ENCODE measurements around the gene SELENOF. TPM values are rescaled to one million over a fixed set of nuclear protein-coding genes. Genes with fewer than 3 reads are reported as not detected.

The SELENOF gene
- total and polyA plus RNA-seq, 2 of the 4 experiments (the other 2 are of a cell fraction) = 60.0 to 153 TPM

GRCh38 chr1:86951430-86951829 lies 37.5 kb upstream of the SELENOF start:
- BruUV-seq (replicated peaks) = no TSS peak
- no peaks in the 10 kb centered on the region; the same call in 1 of the 2 replicates for H3K9me1 ChIP-seq (ENCODE audit: insufficient read depth, low read length)
- H4K91ac ChIP-seq (ENCODE audit: insufficient read depth, low read depth, low read length) = no peak overlapping the region
- intact Hi-C loops (cut with micrococcal nuclease) (loop anchor here (5.0 kb wide), 1 partner anchor 39 kb away; the partner anchor contains the start of genes HS2ST1 and SELENOF), dilution Hi-C loops (cut with HindIII; ENCODE audit: low sequenced_read_pairs, unreplicated experiment) (no loop called here), in situ Hi-C loops (cut with MboI; ENCODE audit: low sequenced_read_pairs) (loop anchor here (10.0 to 25.0 kb wide), 2 partner anchors 117 to 564 kb away; partner anchors contain the start of gene ODF2L)
- no peak overlapping the region for H3K23ac ChIP-seq (ENCODE audit: low read depth, low read length)
- H3K4me2 ChIP-seq (ENCODE audit: low read depth, low read length) = no peak overlapping the region
- H3K9ac ChIP-seq (ENCODE audit: low read depth, low read length) = no peak overlapping the region
- H2BK5ac ChIP-seq (ENCODE audit: low read depth, low read length, poor library complexity, severe bottlenecking) = no peak overlapping the region
- no peak overlapping the region for H3K56ac ChIP-seq (ENCODE audit: extremely low read depth, insufficient read depth, low read length)
- no peaks in the 10 kb centered on the region for H3K9me3 ChIP-seq (ENCODE audit: control insufficient read depth, insufficient read depth, low read length)
- no peaks in the 10 kb centered on the region for H3K27me3 ChIP-seq (ENCODE audit: control insufficient read depth, insufficient read depth, low read length)
- peaks cover 9 to 14% of the 10 kb centered on the region in 2 experiments for H3K79me1 ChIP-seq (ENCODE audit: low read depth in 1 of 2, low read length in 2 of 2)
- WGBS, 2 experiments (ENCODE audit: extremely low coverage in 2 of 2, insufficient read length in 1 of 2) = no CpG with 5 or more reads among the region's 1 CpG
- TF ChIP-seq SMC3 (IDR thresholded peaks at IDR 0.05; ENCODE audit: low read depth, low read length) (no peak), MAFK (IDR thresholded peaks at IDR 0.05; ENCODE audit: low read depth, low read length) (peak; percentile 57), USF2 (IDR thresholded peaks at IDR 0.05; ENCODE audit: low read depth, low read length) (no peak)
- no peak overlapping the region for H3K4me3 ChIP-seq (ENCODE audit: insufficient read depth, low read depth, low read length)
- H2BK15ac ChIP-seq (ENCODE audit: low read depth, low read length) = no peak overlapping the region
- no peaks in the 10 kb centered on the region for H4K20me1 ChIP-seq (ENCODE audit: insufficient read depth, low read length)
- no peaks in the 10 kb centered on the region for H3K36me3 ChIP-seq (ENCODE audit: control insufficient read depth, insufficient read depth, low read length)
- DNase-seq (peak; percentile 37), ATAC-seq (ENCODE audit: low read depth) (peak; percentile 69)
- 0 out of 2 replicates have a peak, but pooled peaks cover 2% of the 10 kb centered on the region for H3K4me1 ChIP-seq (ENCODE audit: control insufficient read depth, insufficient read depth, low read length)
- H3K18ac ChIP-seq (ENCODE audit: low read depth, low read length) = no peak overlapping the region
- no peak overlapping the region for H3K4ac ChIP-seq (ENCODE audit: low read depth, low read length)
- no peak overlapping the region for H3K14ac ChIP-seq (replicated peaks; ENCODE audit: low read depth, low read length)
- H4K5ac ChIP-seq (ENCODE audit: low read depth, low read length) = no peak overlapping the region
- no peak overlapping the region for H2BK20ac ChIP-seq (ENCODE audit: low read depth, low read length)
- no peak overlapping the region for H2AK5ac ChIP-seq (ENCODE audit: low read depth, low read length)
- ChIA-PET POLR2A (ENCODE audit: unreplicated experiment) (no interaction called here), CTCF (no interaction called here)
- no peak overlapping the region for H4K8ac ChIP-seq (ENCODE audit: low read depth in 2 of 2, low read length in 2 of 2)
- H2AK9ac ChIP-seq (replicated peaks; ENCODE audit: low read depth, low read length, poor library complexity) = no peak overlapping the region
- no peak overlapping the region for H3K27ac ChIP-seq (ENCODE audit: insufficient read depth, low read length)
- no peak overlapping the region for H2BK120ac ChIP-seq (ENCODE audit: low read depth, low read length)
- H2AFZ ChIP-seq (replicated peaks; ENCODE audit: low read length, poor library complexity) = no peak overlapping the region

All from IMR-90 (cell line).